Endothelial cell of umbilical vein (primary cell): ENCODE results near the gene HPSE2. TPM values are rescaled to one million over a fixed set of nuclear protein-coding genes. Genes with fewer than 3 reads are reported as not detected.

Experiments
- BruUV-seq: library from RNA; stranded (reverse); fragments of 400-500 nt; replicated peaks from 2 replicates; lab custom pipeline; 2021; lab: Mats Ljungman, UMichigan
- CTCF ChIA-PET: fragments of 300-600, 350-600 bp; sonication (Branson Sonifier 250); formaldehyde crosslinking; loops from one replicate; lab custom pipeline; 2021; ENCODE audit warnings: antibody characterized with exemption, inconsistent platforms; lab: Charles Lee
- POLR2A ChIA-PET: fragments of 300-600, 350-600 bp; sonication (Branson Sonifier 250); formaldehyde crosslinking; loops from one replicate; lab custom pipeline; 2021; ENCODE audit warnings: antibody characterized with exemption, inconsistent platforms; lab: Charles Lee
- DNase-seq: peaks from one replicate; pipeline ENCODE4 v3.0.0-alpha.2; 2011; ENCODE audit warnings: low read depth, low spot score
- FAIRE-seq: peaks from 2 replicates; lab custom pipeline; 2011; peaks lifted over from hg19 to GRCh38; lab: Jason Lieb, UNC
- H2AFZ ChIP-seq: 2 replicates; pipeline ENCODE4 v1.6.0; 2012; ENCODE audit warnings: low read depth, low read length, control low read depth, inconsistent platforms
- H3K27ac ChIP-seq: 2 replicates; pipeline ENCODE4 v1.5.1; 2011; ENCODE audit warnings: low read depth, mild to moderate bottlenecking, control low read depth, low read length, moderate library complexity; ENCODE audit not compliant: insufficient read depth
- H3K27me3 ChIP-seq, 2 experiments: 2 replicates each; pipeline versions ENCODE4 v1.6.0 to v1.6.1; 2011; ENCODE audit warnings: low read length in 2 of 2, mixed read lengths in 1 of 2; ENCODE audit not compliant: control insufficient read depth in 2 of 2, insufficient read depth in 2 of 2
- H3K36me3 ChIP-seq, 2 experiments: 2 replicates in 1 of 2; 3 replicates in 1 of 2; pipeline ENCODE4 v1.5.1; 2011; ENCODE audit warnings: low read length in 2 of 2, mild to moderate bottlenecking in 1 of 2, moderate library complexity in 1 of 2; ENCODE audit not compliant: control insufficient read depth in 2 of 2, insufficient read depth in 2 of 2; ENCODE audit errors: extremely low read depth in 1 of 2
- H3K4me1 ChIP-seq: 3 replicates; pipeline ENCODE4 v1.5.1; 2011; ENCODE audit warnings: mild to moderate bottlenecking, low read length; ENCODE audit not compliant: control insufficient read depth, insufficient read depth; ENCODE audit errors: extremely low read depth
- H3K4me2 ChIP-seq: 2 replicates; pipeline ENCODE4 v1.6.1; 2011; ENCODE audit warnings: low read length, control low read depth, mixed read lengths; ENCODE audit not compliant: insufficient read depth
- H3K4me3 ChIP-seq, 3 experiments: fragments of 200-600 bp in 1 of 3; sonication (generic), shearing (Covaris generic) in 1 of 3; replicated peaks in 1 of 3; 2 replicates each; pipeline ENCODE4 v1.5.1; 2011 to 2016; ENCODE audit warnings: control low read depth in 3 of 3, low read length in 3 of 3, mild to moderate bottlenecking in 2 of 3, inconsistent platforms in 1 of 3, low read depth in 1 of 3, moderate library complexity in 1 of 3; ENCODE audit not compliant: insufficient read depth in 1 of 3
- H3K79me2 ChIP-seq: 2 replicates; pipeline ENCODE4 v1.6.0; 2012; ENCODE audit warnings: low read length, inconsistent platforms; ENCODE audit not compliant: control insufficient read depth, insufficient read depth
- H3K9ac ChIP-seq: replicated peaks from 2 replicates; pipeline ENCODE3; 2011; ENCODE audit warnings: low read length, control low read depth; ENCODE audit not compliant: insufficient read depth; ENCODE audit errors: extremely low read depth
- H3K9me1 ChIP-seq: replicated peaks from 3 replicates; pipeline ENCODE4 v1.6.0; 2011; ENCODE audit warnings: mild to moderate bottlenecking, low read length; ENCODE audit not compliant: control insufficient read depth, insufficient read depth; ENCODE audit errors: extremely low read depth
- H3K9me3 ChIP-seq: replicated peaks from 2 replicates; pipeline ENCODE4 v1.5.1; 2012; ENCODE audit warnings: low read length, inconsistent platforms; ENCODE audit not compliant: control insufficient read depth, insufficient read depth
- H4K20me1 ChIP-seq: replicated peaks from 2 replicates; pipeline ENCODE3; 2011; ENCODE audit warnings: mild to moderate bottlenecking, low read length; ENCODE audit not compliant: control insufficient read depth, insufficient read depth; ENCODE audit errors: extremely low read depth
- CTCF ChIP-seq, 2 donors: IDR thresholded peaks; 1 replicate in 1 of 2; 2 replicates in 1 of 2; pipeline ENCODE4 v1.5.1; 2011; ENCODE audit warnings: low read length in 2 of 2, mild to moderate bottlenecking in 2 of 2, moderate library complexity in 2 of 2, control low read depth in 1 of 2, inconsistent platforms in 1 of 2, low read depth in 1 of 2; ENCODE audit not compliant: insufficient read depth in 1 of 2; ENCODE audit errors: extremely low read depth in 1 of 2
- EZH2 ChIP-seq: IDR thresholded peaks from 2 replicates; pipeline ENCODE4 v1.6.1; 2012; ENCODE audit warnings: borderline replicate concordance, low read depth, mild to moderate bottlenecking, moderate library complexity, low read length, inconsistent platforms; ENCODE audit not compliant: severe bottlenecking
- FOS ChIP-seq: IDR thresholded peaks from 2 replicates; pipeline ENCODE4 v1.6.1; 2011; ENCODE audit warnings: mild to moderate bottlenecking, low read length, moderate library complexity, borderline replicate concordance; ENCODE audit not compliant: insufficient read depth
- GATA2 ChIP-seq: IDR thresholded peaks from 2 replicates; pipeline ENCODE4 v1.7.0; 2011; ENCODE audit warnings: low read depth, mild to moderate bottlenecking, moderate library complexity, mixed read lengths, low read length; ENCODE audit not compliant: insufficient read length, insufficient read depth
- JUN ChIP-seq: IDR thresholded peaks from 2 replicates; pipeline ENCODE4 v1.6.1; 2011; ENCODE audit warnings: borderline replicate concordance, low read depth; ENCODE audit not compliant: insufficient read length, insufficient read depth
- MYC ChIP-seq: IDR thresholded peaks from one replicate; pipeline ENCODE4 v1.6.1; 2011; ENCODE audit warnings: mild to moderate bottlenecking, low read depth, low read length
- POLR2A ChIP-seq: IDR thresholded peaks from 2 replicates; pipeline ENCODE4 v1.6.1; 2012; ENCODE audit warnings: low read depth, mild to moderate bottlenecking, control low read depth, low read length
- POLR2AphosphoS5 ChIP-seq: IDR thresholded peaks from 2 replicates; pipeline ENCODE4 v1.6.1; 2012; ENCODE audit warnings: low read depth, mild to moderate bottlenecking, control low read depth, low read length, moderate library complexity; ENCODE audit not compliant: insufficient read depth
- dilution Hi-C: fragments of 300-500 bp; cut with MboI; formaldehyde crosslinking; loops from one replicate; pipeline ENCODE4 v1.15.0; 2019; ENCODE audit warnings: low sequenced_read_pairs; ENCODE audit not compliant: extremely low pct_ligation_motif_present
- intact Hi-C: fragments of 100-400 bp; cut with micrococcal nuclease; formaldehyde crosslinking; loops from one replicate; pipeline ENCODE4 v1.10.0; 2022
- polyA plus RNA-seq, 4 experiments: library from polyadenylated mRNA; depleted of rRNA in 3 of 4; stranded (reverse) in 3 of 4; unstranded in 1 of 4; fragments of >200 nt; gene quantifications; 2 replicates each; pipeline versions ENCODE4 v1.2.1 to v1.2.3, GENCODE V29; 2011 to 2012; ENCODE audit warnings: missing spikeins in 1 of 4
- total RNA-seq: library from RNA; stranded (reverse); gene quantifications from 2 replicates; pipeline ENCODE4 v1.2.3, GENCODE V29; 2021
- TF ChIP-seq, protein P1 (sequence below): IDR thresholded peaks from 2 replicates; pipeline ENCODE4 v1.6.1; 2011; ENCODE audit not compliant: insufficient read depth, insufficient read length

Gene HPSE2
- total and polyA plus RNA-seq, 2 donors (not counting 3 experiments of a cell fraction or from before 2014, with no cell fraction given): not detected

GRCh38 chr10:98411166-98411565 is 824.5 kb downstream of the HPSE2 start:
- POLR2A ChIA-PET: no interaction called here

GRCh38 chr10:98410759-98411158 is 824.9 kb downstream of the HPSE2 start:
- Histone ChIP-seq H3K4me1 (peaks cover 13% of the 10 kb centered on the region), H3K4me3 (no peak overlapping the region), H2AFZ (no peak overlapping the region), H3K9ac (no peak overlapping the region), H3K4me2 (no peak overlapping the region), H3K27ac (no peak overlapping the region), H3K9me3 (no peaks in the 10 kb centered on the region), H3K79me2 (no peaks in the 10 kb centered on the region), H4K20me1 (no peaks in the 10 kb centered on the region), H3K36me3 (no peaks in the 10 kb centered on the region), H3K27me3 (no peaks in the 10 kb centered on the region), H3K9me1 (no peaks in the 10 kb centered on the region)
- no TSS peak for BruUV-seq
- DNase-seq (no peak), FAIRE-seq (no peak)
- ChIA-PET CTCF (interaction anchor here (1.0 to 1.4 kb wide), 2 partner anchors 9 kb away, joined by 3 read pairs; no protein-coding TSS in a partner anchor), POLR2A (no interaction called here)
- intact Hi-C loops: no loop called here
- TF ChIP-seq POLR2AphosphoS5 (no peak), GATA2 (no peak), EZH2 (no peak), CTCF (IDR thresholded peaks at IDR 0.05; ENCODE audit: extremely low read depth in 1 of 2, insufficient read depth in 1 of 2, low read depth in 1 of 2, low read length in 2 of 2) (no peak), POLR2A (no peak), MYC (no peak), FOS (no peak), JUN (no peak)
- TF ChIP-seq, protein P1, sequence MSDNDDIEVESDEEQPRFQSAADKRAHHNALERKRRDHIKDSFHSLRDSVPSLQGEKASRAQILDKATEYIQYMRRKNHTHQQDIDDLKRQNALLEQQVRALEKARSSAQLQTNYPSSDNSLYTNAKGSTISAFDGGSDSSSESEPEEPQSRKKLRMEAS: no peak
- dilution Hi-C loops: no loop called here

More at GRCh38 chr10:98411166-98411565, 824.5 kb downstream of the HPSE2 start:
- Histone ChIP-seq H3K9me3 (no peaks in the 10 kb centered on the region), H3K36me3 (no peaks in the 10 kb centered on the region), H3K79me2 (no peaks in the 10 kb centered on the region), H3K4me3 (no peak overlapping the region), H2AFZ (no peak overlapping the region), H4K20me1 (no peaks in the 10 kb centered on the region), H3K4me2 (no peak overlapping the region), H3K9me1 (no peaks in the 10 kb centered on the region), H3K4me1 (peaks cover 14% of the 10 kb centered on the region), H3K9ac (no peak overlapping the region), H3K27ac (no peak overlapping the region), H3K27me3 (no peaks in the 10 kb centered on the region)
- intact Hi-C loops: no loop called here
- no TSS peak for BruUV-seq
- dilution Hi-C loops: no loop called here
- CTCF ChIA-PET: interaction anchor here (0.8 kb wide), 1 partner anchor 14 kb away, joined by 4 read pairs; no protein-coding TSS in a partner anchor
- FAIRE-seq: no peak
- DNase-seq: no peak
- TF ChIP-seq FOS (no peak), POLR2A (no peak)
- TF ChIP-seq, protein P1: no peak
